ENCODE data around the gene MYLK4.

The MYLK4 gene

GRCh38 chr6:2753110-2753489 lies 2.4 kb upstream of the MYLK4 start:
- no peak overlapping the region for H3K27ac ChIP-seq
- TF ChIP-seq CTCF (IDR thresholded peaks at IDR 0.05; ENCODE audit: low read depth, low read length) = no peak

DNA sequence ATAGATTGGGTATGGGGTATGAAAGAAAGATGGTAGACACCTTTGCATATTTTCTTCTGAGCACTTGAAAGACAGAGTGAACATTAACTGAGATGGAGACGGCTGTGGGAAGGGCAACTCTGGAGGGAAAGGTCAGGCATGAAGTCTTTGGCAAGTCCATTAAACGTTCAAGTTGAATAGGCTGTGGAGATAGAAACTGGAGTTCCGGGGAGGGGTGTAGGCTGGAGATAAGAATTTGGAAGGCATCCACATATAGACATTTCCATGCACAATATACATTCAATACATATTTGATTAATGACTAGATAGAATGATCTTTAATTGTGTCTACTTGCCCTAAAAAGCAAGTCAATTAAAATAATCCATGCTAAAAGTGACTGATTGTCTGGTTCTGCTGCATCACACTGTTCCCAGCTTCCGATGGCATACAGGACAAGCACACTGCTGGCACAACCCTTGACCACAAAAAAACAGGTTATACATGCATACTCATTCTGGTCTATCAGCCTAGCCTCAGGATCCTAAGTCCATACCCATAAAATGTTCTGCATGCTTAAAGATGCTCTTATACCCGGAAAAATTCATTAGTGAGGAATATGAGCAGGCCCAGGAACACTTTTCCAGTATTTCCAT lies 1.9 kb upstream of the MYLK4 start:
- Histone ChIP-seq H3K9me3 (ENCODE audit: severe bottlenecking) (no peaks in the 10 kb centered on the region), H3K36me3 (no peaks in the 10 kb centered on the region), H3K27ac (no peak overlapping the region), H3K4me3 (ENCODE audit: low read depth, low read length) (no peak overlapping the region), H3K27me3 (ENCODE audit: insufficient read depth, low read depth, severe bottlenecking) (no peaks in the 10 kb centered on the region)
- DNase-seq = no peak
- TF ChIP-seq CTCF (IDR thresholded peaks at IDR 0.05; ENCODE audit: low read depth, low read length) = no peak

More at GRCh38 chr6:2753110-2753489, 2.4 kb upstream of the MYLK4 start:
- no peaks in the 10 kb centered on the region for H3K9me3 ChIP-seq (ENCODE audit: severe bottlenecking)
- no peak for DNase-seq
- no peaks in the 10 kb centered on the region for H3K27me3 ChIP-seq (ENCODE audit: insufficient read depth, low read depth, severe bottlenecking)
- H3K4me3 ChIP-seq (ENCODE audit: low read depth, low read length) = no peak overlapping the region
- no peaks in the 10 kb centered on the region for H3K36me3 ChIP-seq

DNA sequence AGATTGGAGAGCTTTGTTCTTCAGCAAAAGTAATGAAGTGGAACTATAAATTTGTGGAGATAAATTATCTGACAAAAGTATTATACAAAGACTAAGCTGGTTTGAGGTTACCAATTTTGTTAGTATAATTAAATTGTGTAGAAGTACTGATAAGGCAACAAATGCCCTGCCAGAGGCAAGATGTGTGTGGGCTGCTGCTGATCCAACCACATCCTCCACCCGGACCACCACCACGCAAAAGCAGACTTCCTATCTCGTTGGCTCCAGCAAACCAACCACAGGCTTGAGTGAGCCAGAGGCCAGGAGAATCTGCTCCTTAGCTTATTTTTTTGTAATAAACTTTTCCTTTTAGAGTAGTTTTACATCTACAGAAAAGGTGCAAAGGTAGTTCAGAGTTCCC lies 1.1 kb upstream of the MYLK4 start:
- TF ChIP-seq CTCF (IDR thresholded peaks at IDR 0.05; ENCODE audit: low read depth, low read length) = no peak
- H3K4me3 ChIP-seq (ENCODE audit: low read depth, low read length) = no peak overlapping the region
- no peak for DNase-seq
- no peaks in the 10 kb centered on the region for H3K27me3 ChIP-seq (ENCODE audit: insufficient read depth, low read depth, severe bottlenecking)
- H3K9me3 ChIP-seq (ENCODE audit: severe bottlenecking) = no peaks in the 10 kb centered on the region
- H3K36me3 ChIP-seq = no peaks in the 10 kb centered on the region
- no peak overlapping the region for H3K27ac ChIP-seq

DNA sequence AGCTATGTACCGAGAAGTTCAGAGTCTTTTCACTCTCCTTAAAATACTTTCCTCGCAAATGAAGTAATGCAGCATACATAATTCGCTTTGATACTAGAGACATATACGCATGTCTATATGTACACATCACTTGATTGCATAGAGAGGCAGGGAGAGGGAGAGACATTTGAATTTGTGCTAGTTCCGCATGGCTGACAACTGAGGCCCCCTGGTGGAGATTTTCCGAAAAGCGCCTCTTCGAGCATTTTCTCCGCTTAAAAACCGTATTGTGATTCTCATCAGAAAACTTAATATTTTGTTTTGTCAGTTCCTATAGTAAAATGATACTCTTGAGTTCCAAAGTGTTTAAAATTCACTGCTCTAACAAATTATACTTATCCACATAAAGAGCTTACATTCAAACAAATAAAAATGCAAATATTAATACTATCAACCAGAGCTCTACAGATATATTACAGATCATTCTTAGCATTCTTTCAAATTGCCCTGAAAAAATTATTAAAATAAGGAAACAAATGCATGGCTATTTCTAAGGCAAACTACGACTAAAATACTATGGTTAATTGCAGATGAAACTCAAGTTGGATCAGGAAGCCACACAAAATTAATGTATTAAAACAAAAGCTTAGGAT lies 637 bp downstream of the MYLK4 start:
- Histone ChIP-seq H3K27ac (no peak overlapping the region), H3K9me3 (ENCODE audit: severe bottlenecking) (no peaks in the 10 kb centered on the region), H3K4me3 (ENCODE audit: low read depth, low read length) (no peak overlapping the region), H3K36me3 (no peaks in the 10 kb centered on the region), H3K27me3 (ENCODE audit: insufficient read depth, low read depth, severe bottlenecking) (no peaks in the 10 kb centered on the region)
- peak; percentile 80 for TF ChIP-seq CTCF (IDR thresholded peaks at IDR 0.05; ENCODE audit: low read depth, low read length)
- peak; percentile 69 for DNase-seq

DNA sequence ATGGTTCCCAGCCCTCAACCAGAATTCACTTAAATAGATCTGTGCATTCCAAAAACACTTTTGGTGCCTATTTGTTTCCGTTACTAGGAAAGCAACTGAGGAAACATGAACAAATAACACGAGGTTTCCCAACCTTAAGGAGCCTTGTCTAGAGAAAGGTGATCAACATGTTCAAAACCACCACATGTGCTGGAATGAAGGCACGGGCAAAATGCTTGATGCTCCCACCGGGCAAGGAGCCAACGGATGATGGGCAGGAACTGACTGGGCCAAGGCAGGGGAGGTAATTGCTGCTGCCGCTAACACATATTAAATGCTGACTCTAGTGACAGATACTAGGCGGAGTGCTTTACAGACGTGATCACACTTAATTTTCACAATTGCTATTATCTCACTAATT lies 2.5 kb downstream of the MYLK4 start:
- H3K27ac ChIP-seq = no peak overlapping the region
- no peak overlapping the region for H3K4me3 ChIP-seq (ENCODE audit: low read depth, low read length)
- no peaks in the 10 kb centered on the region for H3K27me3 ChIP-seq (ENCODE audit: insufficient read depth, low read depth, severe bottlenecking)
- H3K36me3 ChIP-seq = no peaks in the 10 kb centered on the region
- no peak for TF ChIP-seq CTCF (IDR thresholded peaks at IDR 0.05; ENCODE audit: low read depth, low read length)
- H3K9me3 ChIP-seq (ENCODE audit: severe bottlenecking) = no peaks in the 10 kb centered on the region
- no peak for DNase-seq
